Stimulated activated CD4-positive, alpha-beta T cell treated with anti-CD3 and anti-CD28 coated beads, Interleukin-1b, Interleukin-23, amount 100 ng/mL, for 1 hour (primary cell): ENCODE data around the gene KDM4C.
"Not testable (repeated sequence)": the region's sequence is repeated elsewhere in the genome, so short reads cannot be mapped to it uniquely, and the experiment has no call there.

Experiments
- DNase-seq, 2 donors: peaks; one replicate each; pipeline ENCODE4 v3.0.0-alpha.2; 2020; ENCODE audit warnings: low read depth in 2 of 2

Gene KDM4C

DNA sequence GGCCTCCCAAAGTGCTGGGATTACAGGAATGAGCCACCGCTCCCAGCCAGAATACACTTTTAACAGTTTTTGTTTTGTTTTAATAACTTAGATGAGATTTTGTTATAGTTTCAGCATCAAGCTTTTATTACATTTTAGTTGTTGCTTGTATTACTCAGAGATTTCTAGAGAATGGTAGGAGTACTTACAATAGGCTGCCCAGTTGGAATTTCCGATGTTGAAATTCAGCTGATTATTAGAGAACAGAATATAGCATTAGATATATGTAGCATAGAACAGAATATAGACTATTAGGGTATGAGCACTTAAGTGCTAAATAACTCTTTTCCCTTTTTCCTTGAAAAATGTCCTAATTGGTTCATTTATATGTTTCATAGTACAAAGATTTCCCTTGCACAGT is 6.2 kb downstream of the KDM4C start:
- no peak for DNase-seq

DNA sequence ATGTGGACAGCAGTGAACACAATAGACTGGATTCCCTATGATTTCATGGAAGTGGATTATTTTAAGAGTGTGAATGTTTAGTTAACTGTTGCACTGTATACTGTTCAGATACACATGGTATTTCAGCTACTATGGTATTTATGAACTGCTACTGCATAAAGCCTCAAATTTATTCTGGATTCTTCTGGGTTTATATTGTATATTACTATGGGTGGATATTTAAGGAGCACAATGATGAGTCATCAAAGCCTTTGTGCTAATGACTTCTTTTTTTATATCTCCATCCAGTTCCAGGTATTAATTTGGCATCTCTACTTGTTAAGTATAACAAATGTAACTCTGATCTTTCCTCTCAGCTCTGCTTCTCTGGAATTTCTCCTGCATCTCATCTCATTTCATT is 6.8 kb downstream of the KDM4C start:
- DNase-seq = no peak

DNA sequence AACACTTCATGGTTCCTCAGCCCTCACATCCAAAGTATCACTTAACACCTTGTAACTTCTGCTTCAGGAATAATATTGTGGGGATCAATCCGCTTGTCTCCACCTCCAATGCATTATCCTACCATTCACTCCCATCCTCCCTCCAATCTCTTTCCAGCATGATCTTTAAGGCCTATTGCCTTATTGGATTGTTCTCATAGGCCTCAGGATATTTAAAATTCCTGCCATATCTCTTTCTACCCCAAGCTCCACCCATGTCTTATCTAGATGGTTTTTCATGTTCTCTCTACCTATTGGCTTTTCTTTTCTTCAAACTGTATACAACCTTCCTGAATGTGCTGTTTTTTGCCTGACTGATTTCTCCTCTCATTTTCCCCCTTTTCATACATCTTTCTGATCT is 7.2 kb downstream of the KDM4C start:
- no peak for DNase-seq

DNA sequence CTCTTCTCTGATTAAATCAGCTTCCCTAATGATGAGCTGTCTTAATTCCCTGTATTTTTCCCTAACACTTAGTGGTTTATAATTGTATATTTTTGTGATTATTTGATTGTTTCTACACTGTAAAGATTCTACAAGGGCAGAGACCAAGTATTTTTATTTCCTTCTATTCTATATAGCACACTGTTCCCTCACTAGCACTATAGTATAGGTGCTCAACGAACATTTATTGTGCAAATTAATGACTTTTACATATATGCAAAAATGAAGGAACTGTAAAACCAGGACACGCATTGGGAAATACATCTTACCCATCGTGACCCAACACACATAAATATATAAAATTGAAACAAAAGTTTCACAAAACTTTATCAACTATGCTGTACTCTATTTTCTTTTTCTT is 7.6 kb downstream of the KDM4C start:
- no peak for DNase-seq

DNA sequence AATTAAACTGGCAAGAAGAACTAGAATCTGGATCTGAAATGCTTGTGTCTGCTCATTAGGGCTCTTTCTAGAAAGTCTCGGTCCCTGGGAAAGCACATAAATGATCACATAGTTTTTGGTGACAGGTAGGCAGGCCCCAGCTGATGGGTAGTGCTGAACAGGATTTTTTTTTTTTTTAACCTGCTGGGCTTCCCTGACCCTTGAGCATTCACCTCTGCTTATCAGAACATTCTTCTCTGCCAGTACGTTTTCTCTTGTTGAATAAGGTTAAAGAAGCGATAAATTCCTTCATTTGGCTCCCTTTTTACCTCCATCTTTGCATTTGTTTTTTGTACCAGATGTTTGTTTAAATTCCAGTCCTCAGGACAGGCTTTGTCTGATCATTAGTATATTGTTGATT is 8.8 kb downstream of the KDM4C start:
- DNase-seq = no peak

DNA sequence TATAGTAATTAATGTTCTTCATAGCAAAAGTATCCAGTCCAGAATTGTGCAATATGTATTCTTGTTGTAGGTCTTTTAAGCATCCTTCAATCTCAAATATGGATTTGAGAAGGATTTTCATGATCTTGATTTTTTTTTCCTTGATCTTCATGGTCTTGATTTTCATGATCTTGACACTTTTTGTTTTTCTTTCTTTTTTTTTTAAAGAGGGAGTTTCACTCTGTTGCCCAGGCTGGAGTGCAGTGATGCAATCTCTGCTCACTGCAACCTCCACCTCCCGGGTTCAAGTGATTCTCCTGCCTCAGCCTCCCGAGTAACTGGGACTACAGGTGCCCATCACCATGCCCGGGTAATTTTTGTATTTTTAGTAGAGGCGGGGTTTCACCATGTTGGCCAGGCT is 10.8 kb downstream of the KDM4C start:
- DNase-seq = not testable (repeated sequence)

DNA sequence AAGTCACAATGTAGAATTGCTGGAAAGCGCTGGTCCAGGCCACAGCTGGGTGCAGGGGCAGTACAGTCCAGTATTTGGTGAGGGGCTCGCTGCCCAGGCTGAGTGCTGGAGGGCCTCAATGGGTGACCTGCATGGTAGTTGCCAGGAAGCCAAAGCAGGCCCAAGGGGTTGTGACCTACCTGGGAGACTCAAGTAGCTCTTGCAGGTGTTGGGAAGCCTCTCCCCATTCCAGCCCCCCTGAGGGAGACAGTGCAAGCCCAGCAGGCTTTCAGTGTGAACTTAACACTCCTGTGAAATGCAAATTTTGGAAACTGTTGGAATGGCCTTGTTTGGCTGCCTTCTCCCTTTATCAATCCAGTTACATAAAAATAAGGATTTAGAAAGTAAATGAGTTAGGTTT is 13.9 kb downstream of the KDM4C start:
- no peak for DNase-seq

DNA sequence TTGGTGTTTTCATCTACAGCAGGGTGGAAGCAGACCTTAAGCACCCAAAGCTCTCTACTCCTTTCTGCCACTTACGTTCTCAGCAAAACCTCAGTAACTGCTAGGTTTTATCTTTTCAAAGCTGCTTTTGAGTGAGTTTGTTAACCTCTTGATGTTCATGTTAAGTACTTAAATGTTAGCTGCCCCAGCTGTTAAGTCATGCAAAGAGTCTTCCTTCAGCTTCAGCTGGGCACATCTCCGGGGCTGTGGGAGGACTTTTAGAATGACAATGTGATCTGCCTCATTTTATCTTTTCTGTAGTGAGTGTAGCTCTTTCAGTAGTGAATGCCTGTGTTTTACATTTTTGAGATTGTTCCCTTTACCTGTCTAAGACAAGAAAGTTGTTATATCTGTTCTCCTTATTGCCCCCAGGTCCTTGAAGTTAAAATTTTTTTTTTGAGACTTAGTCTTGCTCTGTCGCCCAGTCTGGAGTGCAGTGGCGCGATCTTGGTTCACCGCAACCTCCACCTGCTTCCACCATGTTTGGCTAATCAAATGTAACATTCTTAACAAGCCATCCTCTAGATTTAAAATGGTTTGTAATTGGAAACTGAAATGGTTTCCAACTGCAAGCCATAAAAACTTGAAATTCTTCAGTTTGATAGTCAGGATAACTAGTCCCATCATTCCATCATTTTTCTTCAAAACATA is 19.6 kb downstream of the KDM4C start:
- no peak for DNase-seq

DNA sequence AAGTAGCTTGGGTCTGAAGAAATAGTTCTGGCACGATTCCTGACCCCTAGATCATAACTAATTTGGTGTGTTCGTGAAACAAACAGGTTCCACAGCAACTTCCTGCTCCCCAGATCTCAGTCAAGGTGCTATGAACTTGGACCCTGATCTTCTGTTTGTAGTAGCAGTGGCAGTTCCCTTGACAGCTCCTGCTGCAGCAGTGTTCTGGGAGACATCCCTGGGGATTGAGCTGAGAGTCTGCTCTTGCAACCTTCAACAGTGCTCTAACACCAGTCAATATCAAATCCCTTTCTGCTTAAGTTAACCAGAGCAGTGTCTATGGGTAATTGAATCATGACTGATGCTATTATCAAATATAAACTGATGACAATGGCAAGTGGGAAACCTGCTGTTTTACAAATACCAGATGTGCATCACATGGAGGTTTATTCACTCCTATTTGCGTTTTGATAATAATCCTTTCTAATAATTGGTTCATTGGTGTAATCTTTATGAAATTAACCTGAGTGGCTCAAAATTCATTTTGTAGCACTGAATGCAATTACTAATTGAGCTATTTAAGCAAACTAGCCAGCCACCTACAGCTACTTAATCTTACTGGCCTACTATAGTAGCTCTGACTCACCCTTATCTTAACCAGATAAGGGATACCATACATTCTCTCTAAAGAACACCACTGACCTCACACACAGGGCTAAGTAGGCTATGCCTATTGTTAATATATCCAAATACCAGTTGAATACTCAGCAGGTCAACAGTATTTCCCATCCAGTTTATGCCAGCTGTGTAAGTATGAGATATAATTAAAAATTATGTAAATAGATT is 21.9 kb downstream of the KDM4C start:
- DNase-seq = no peak

DNA sequence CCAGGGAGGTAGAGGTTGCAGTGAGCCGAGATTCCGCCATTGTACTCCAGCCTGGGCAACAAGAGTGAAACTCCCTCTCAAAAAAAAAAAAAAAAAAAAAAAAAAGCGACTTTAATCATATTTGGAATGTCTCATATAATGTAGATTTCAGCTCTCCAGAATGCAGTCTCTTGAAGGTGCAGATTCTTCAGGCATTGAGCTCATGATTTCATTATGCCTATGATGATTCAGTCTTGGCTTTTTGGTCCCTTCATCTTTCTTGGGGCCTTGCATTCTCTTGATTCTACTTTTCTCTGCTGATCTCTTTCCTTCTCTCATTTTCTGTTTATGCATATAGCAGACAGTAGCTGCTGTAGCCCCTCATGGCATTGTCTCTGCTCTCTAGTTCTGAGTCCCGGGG is 22.9 kb downstream of the KDM4C start:
- no peak for DNase-seq

DNA sequence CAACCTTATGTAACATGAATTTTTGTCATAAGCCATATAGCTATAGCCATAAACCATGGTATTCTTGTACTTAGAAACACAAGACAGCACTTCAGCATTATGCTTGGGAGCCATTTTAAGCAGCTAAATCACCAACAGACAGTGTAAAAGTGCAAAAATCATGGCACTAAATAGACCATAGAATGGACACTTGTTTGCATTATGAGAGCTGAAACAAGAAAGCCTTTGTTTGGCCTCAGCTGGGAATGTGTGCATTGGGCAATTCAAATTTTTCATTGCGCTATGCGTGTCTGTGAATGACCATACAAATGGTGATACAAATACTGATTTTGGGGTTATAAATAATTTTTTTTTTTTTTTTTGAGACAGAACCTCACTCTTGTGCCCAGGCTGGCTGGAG is 23.7 kb downstream of the KDM4C start:
- DNase-seq = no peak

DNA sequence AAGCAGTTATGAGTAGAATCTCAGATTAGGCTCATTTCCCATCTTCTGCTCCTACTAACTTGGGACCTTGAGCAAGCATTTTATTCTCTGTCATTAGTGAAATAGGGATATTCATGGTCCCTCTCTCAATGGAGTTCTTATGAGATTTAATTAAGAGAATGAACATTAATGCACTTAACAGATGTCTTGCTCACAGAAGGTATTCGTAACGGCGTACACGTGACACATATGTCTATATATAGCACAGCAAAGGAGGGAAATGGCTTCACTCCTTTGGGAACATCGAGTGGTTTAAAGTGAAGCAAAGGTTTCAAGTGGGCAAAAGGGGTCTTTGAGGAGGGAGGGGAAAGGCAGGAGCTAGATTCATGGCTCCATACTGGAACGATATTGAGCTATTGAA is 24.6 kb downstream of the KDM4C start:
- no peak for DNase-seq

DNA sequence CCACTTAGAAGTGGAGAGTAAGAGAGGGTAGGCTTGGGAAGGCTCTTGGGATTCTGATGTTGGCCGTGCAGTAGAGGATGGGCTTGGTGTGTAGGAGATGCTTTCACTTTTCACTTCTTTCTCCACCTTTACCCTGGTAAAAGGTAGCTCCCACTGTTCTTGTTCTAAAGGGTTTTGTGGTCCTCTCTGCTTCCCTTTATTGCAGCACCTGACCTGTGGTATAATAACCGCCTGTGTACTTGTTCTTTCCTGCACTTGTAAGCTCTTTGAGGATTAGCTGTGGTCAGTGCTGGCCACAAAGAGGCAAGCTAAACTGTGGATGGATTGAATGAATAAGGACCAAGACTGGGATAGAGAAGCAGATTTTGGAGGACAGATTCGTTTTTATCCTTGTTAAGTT is 25.2 kb downstream of the KDM4C start:
- DNase-seq = no peak

DNA sequence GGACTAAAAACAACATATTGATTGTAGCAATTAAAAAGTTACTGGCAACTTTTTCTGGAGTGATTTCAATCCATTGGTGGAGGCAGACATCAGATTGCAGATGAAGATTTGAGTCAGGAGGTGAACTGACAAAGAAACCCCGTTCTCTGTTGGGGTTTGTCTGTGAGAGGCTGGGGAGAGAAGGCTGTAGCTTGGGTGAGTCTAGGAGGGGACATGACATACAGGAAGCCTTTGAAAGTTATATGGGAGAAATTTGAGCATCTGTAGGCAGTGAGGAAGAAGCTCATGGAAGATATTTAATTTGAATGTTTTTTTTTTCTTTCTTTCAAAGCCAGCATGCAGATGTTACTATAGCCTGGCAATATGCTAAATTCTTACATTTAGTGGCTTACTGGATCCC is 26.0 kb downstream of the KDM4C start:
- no peak for DNase-seq

DNA sequence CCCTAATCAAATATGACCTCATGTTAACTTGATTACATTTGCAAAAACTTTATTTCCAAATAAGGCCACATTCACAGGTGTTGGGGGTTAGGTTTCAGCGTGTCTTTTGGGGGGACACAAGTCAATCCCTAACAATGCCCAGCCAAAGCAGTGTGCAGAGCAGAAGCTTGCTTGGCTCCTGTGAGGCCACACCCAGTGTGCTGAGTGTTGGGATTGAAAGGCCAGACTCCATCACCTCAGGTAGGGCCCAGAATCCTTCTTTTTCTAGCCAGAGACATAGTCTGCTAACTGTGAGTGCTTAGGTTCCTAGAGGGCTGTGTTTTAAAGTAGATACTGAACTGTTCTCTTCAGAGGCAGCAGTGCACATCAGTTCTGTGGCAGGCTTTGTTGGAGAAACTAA is 27.9 kb downstream of the KDM4C start:
- no peak for DNase-seq

DNA sequence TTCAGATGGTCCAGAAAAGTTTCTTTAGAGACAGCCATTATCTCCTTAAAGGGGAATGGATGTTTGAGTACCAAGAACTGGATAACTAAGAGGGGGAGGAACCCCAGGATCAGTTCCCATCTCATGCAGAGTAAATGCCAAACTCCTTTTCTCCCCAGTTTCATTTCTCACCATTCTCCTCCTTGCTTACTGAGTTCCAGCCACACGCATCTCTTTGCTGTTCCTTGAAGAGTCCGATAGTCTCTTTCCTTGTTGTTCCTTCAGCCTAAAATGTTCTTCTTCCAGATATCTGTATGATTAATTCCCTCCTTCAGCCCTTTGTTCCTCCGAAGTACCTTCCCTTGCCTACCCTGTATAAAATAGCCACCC is 30.0 kb downstream of the KDM4C start:
- no peak for DNase-seq

DNA sequence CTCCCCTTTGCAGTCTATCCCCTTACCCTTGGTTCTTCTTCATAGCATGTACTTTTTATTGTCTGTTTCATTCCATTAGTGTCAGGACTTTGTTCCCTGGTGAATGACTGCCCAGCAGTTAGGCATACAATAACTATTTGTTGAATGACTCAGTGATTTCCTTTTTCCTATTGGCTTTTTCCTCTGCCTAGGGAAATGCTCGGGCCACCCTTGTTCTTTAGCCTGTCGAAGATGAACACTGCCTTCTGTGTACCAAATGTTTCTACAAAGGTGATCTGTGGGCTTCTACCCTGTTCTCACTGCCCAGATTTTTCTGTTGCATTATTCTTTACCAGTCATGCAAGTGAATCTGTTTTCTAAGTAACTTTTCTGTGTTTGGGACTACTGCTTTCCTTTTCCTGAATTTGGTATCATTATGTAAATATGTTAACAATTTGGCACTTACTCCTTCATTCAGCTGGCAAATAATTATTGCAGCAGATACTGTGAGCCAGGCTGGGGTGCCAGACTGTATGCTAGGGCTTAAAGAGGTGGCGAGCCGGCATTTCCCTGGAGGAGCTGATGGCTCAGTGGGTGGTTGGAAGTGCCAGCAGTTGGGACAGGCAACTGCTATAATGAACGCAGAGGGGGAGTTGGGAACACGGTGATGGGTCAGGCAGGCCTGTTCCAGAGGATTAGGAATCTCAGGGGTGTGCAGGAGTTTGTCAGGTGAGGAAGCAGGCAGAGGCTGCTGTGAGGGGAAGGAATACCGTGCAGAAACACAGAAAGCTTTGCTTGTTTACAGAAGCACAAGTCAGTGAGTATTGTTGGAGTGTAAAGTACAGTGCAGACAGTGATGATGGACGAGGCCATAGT is 30.6 kb downstream of the KDM4C start:
- no peak for DNase-seq

DNA sequence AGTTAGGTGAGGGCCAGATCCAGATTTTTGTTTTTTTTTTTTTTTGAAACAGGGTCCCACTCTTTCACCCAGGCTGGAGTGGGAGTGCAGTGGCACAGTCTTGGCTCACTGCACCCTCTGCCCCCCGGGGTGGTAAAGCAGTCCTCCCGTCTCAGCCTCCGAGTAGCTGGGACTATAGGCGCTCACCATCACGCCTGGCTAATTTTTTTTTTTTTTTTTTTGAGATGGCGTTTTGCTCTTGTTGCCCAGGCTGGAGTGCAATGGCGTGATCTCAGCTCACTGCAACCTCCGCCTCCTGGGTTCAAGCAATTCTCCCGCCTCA is 31.2 kb downstream of the KDM4C start:
- not testable (repeated sequence) for DNase-seq

DNA sequence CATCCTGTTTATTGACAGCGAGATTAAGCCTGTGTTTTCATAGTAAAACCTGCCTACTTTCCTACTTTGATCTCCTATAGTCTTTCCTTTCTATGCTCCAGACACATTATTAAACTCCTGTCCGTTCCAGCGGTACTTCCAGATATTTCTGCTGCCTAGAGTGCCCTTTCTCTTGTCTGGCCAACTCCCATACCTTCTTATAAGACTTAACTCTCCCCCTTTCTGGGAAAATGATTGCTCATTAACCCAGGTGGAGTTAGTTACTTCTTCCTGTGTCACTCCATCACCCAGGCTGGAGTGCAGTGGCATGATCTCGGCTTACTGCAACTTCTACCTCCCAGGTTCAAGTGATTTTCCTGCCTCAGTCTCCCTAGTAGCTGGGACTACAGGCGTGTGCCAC is 33.1 kb downstream of the KDM4C start:
- DNase-seq = no peak

DNA sequence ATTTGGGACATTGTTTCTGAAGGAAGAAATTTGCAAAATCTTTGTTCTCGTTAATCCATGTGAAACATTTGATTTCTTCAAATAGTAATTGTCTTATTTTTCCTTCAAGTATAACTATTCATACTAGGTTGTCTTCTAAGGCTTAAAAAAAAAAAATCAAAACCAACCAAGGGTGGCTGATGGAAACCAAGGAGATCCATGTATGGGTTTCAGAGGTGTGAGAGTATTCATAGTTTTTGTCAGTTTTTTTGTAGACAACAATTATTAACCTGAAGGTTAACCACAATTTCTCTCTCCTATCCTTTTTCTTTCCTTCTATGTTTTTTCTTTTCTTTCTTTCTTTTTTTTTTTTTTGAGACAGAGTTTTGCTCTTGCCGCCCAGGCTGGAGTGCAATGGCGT is 35.4 kb downstream of the KDM4C start:
- no peak for DNase-seq

DNA sequence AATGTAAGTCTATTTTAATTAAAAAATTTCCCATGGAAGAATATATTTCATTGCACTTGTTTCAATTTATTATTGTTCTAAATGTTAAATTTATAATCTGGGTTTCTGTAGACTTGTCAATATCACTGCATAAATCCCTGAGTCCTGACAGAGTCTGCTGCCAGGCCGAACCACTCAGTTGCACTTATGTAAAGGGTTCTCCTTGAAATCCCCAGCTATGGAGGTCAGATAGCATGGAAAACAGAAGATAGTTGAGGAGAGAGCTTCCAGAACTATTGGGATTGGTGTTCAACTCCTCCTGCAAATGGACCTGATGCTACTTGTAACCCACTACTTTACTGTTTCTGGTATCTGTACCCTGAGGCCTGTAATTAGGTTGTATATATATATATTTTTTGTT is 37.2 kb downstream of the KDM4C start:
- DNase-seq = no peak

DNA sequence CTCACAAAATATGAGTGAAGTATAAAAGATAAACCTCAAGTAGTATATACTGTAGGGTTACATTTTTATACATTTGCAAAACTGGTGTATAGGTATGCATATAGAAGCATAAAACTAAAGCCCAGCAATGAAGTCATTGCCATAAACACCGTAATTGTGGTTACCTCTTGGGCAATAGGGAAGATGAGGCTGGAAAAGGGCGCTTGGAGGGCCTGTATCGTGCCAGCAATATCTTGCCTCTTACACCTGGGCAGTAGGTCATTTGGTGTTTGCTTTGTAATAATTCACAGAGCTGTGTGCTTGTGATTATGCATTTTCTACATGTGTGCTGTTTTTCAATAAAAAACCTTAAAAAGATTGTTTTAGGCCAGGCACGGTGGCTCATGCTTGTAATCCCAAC is 45.2 kb downstream of the KDM4C start:
- DNase-seq = no peak

DNA sequence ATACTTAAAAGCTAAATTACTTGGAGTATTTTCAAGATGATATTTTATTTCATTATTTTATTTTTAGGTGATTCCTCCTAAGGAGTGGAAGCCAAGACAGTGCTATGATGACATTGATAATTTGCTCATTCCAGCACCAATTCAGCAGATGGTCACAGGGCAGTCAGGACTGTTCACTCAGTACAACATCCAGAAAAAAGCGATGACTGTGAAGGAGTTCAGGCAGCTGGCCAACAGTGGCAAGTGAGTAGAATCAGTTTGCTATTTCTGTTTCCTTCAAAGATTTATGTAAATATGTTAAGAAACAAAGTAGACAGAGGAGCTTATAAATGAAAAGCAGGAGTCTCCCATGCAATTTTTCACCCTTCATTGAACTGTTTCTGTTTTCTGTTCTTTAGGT is 47.8 kb downstream of the KDM4C start:
- no peak for DNase-seq
